GM13976 (cell line): ENCODE data around the gene HSPB6.

Experiments used
- DNase-seq: peaks from one replicate; pipeline ENCODE4 v3.0.0; 2012; ENCODE audit warnings: low spot score
- in situ Hi-C: fragments of 300-500 bp; cut with MboI; formaldehyde crosslinking; loops from one replicate; pipeline ENCODE4 v1.12.0; 2022; ENCODE audit warnings: low sequenced_read_pairs, mixed read lengths, inconsistent platforms; ENCODE audit not compliant: unreplicated experiment
- TF ChIP-seq, protein P1 (sequence below): IDR thresholded peaks from 2 replicates; pipeline ENCODE4 v1.5.1; 2012; ENCODE audit warnings: borderline replicate concordance, mild to moderate bottlenecking; ENCODE audit not compliant: insufficient read depth; ENCODE audit errors: extremely low read depth, missing control alignments, control extremely low read depth

The HSPB6 gene

DNA sequence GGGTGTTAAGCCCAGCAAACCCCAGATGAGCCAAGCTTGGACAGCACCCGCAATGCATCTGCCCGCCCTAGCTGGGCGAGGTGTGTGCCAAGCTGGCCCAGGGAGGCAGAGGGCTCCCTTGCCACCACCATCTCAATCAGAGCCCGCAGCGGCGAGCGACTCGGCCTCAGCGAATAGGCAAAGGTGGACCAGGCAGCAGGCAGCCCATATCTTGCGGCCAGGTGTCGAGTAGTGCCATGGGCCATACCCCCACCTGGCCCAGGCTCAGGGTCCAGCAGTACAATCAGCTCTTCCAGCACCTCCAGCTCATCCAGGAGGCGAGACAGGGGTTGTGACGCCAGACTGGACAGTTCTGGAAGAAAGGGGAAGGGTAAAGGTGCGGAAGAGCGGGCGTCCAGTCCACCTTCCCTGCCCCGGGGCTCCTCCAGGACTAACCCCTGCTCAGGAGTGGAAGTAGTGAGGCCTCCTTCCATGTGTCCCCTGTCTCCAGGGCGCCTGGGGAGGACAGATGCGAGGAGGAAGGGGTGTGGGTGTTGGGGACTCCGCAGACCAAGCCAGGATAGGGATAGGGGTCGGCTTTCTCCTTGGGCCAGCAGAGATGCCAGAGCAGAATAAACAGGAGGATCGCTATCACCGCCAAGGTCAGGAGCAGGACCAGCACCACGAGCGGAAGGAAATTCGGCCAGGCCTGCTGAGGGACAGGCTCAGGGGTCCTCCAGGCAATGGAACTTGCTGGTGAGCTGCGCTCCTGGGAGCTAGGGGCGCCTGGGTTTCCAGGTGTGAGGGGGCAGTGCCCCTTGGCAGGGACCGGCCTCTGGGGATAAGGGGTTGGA is 17.3 kb downstream of the HSPB6 start:
- TF ChIP-seq, protein P1, sequence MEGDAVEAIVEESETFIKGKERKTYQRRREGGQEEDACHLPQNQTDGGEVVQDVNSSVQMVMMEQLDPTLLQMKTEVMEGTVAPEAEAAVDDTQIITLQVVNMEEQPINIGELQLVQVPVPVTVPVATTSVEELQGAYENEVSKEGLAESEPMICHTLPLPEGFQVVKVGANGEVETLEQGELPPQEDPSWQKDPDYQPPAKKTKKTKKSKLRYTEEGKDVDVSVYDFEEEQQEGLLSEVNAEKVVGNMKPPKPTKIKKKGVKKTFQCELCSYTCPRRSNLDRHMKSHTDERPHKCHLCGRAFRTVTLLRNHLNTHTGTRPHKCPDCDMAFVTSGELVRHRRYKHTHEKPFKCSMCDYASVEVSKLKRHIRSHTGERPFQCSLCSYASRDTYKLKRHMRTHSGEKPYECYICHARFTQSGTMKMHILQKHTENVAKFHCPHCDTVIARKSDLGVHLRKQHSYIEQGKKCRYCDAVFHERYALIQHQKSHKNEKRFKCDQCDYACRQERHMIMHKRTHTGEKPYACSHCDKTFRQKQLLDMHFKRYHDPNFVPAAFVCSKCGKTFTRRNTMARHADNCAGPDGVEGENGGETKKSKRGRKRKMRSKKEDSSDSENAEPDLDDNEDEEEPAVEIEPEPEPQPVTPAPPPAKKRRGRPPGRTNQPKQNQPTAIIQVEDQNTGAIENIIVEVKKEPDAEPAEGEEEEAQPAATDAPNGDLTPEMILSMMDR, result no peak
- in situ Hi-C loops, result no loop called here
- DNase-seq, result no peak

DNA sequence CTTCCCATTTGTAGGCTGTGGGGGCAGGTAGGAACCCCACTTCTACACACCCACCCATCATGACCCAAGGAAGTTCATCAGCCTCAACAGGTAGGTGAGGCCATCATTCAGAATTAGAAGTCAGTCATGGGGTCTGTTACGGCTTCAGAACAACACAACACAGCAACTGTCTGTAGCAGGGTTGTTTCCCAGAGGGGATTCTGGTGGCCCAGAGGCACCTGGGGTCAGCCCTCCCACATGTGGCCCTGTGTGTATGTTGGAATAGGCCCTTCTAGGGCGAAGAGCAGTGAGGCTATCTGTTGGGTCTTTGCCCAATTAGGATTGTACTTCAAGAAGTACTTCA is 18.0 kb downstream of the HSPB6 start:
- DNase-seq, result no peak
- in situ Hi-C loops, result no loop called here
- TF ChIP-seq, protein P1, result no peak

DNA sequence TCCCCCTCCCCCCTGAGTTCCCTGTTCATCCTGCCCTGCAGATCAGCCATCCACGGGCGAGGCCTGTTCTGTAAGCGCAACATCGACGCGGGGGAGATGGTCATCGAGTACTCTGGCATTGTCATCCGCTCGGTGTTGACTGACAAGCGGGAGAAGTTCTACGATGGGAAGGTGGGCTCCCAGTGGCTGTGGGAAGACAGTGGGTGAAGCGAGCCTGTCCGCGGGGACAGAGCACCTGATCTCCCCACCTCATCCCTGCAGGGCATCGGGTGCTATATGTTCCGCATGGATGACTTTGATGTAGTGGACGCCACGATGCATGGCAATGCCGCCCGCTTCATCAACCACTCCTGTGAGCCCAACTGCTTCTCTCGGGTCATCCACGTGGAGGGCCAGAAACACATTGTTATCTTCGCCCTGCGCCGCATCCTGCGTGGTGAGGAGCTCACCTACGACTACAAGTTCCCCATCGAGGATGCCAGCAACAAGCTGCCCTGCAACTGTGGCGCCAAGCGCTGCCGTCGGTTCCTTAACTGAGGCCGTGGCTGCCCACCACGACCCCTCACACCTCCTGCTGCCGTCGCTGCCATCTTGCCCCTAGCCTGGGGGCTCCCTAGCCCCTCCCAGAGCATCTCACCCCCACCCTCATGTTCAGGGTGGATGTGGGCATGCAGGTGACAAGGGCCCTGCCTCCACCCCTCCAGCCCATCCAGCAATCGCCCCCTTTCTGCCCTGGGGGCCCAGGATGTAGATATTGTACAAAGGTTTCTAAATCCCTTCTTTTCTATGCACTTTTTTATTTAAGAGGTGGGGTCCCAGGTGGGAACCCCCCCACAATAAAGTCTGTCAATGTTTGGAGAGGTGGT is 18.6 kb downstream of the HSPB6 start:
- in situ Hi-C loops, result no loop called here
- TF ChIP-seq, protein P1, result no peak
- DNase-seq, result no peak

DNA sequence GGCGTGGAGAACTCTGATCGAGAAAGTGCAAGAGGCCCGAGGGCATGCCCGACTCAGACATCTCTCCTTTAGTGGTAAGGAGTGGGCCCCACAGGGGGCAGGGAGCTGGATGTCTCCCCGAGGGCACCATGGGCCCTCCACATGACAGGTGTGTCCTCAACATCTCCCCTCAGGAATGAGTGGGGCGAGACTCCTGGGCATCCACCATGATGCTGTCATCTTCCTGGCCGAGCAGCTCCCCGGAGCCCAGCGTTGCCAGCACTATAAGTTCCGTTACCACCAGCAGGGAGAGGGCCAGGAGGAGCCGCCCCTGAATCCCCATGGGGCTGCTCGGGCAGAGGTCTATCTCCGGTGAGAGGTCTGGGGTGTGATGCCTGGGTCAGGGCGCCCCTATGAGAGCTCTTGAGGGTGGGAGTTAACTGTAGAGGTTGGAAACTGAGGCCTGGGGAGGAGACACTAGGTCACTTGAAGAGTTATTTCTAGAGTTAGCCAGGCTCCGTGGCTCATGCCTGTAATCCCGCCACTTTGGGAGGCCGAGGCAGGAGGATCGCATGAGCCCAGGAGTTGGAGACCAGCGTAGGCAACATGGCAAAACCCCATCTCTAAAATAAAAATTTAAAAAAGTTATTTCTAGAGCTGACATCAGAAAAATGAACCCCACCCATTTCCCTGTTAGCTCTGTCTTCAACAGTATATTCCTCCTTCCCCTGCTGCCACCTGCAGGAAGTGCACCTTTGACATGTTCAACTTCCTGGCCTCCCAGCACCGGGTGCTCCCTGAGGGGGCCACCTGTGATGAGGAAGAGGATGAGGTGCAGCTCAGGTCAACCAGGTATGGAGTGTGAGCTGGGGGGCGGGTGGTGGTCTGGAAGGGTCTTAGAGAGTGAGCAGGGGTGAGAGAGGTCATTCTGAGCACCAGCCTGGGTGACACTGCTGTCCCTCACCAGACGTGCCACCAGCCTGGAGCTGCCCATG is 19.6 kb downstream of the HSPB6 start:
- TF ChIP-seq, protein P1, result no peak
- in situ Hi-C loops, result no loop called here
- no peak for DNase-seq

DNA sequence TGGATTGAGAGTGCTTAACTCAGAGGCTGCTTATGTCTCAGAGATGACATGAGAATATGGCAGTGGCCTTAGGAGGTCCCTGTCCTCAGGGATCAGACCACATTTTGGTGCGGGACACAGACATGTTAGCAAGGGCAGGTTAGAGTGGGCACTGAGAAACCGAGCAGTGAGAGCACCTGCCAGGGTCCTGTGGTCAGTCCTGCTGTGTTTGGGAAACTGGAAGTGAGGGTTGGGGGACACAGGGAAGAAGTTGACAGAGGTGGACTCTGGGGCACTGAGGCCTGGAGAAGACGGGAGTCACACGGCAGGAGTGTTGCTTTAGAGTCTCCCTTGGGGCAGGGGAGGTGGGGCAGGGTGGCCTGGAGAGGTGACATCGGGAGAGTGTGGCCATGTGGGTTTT is 21.9 kb downstream of the HSPB6 start:
- no peak for DNase-seq
- in situ Hi-C loops, result no loop called here
- TF ChIP-seq, protein P1, result no peak

DNA sequence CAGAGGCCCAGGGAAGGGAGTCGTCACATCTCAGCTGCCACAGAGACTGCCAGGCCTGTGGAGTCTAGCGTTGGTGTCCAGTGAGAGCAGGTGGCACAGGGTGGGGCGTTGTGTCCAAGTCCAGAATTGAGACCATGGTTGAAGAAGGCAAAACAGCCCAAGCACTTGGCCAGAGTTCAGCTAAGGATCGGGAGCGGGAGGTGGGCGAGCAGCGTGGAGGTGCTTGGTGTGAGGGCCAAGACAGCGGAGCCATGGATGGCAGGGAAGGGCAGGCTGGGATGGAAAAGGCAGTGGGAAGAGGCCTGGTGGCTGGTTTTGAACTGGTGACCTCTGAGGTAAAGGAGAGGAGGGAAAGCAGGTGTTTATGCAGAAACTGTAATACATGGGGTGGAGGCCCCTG is 22.6 kb downstream of the HSPB6 start:
- in situ Hi-C loops, result no loop called here
- TF ChIP-seq, protein P1, result no peak
- DNase-seq, result no peak
